OCI-M2 (cell line): ENCODE data around the gene HOMER2.
"Not testable (repeated sequence)": the region's sequence is repeated elsewhere in the genome, so short reads cannot be mapped to it uniquely, and the experiment has no call there.

ENCODE experiments used
- DNase-seq: peaks from one replicate; lab custom pipeline; 2025; ENCODE audit not compliant: unreplicated experiment; lab: John Stamatoyannopoulos, UW

HOMER2 gene

DNA sequence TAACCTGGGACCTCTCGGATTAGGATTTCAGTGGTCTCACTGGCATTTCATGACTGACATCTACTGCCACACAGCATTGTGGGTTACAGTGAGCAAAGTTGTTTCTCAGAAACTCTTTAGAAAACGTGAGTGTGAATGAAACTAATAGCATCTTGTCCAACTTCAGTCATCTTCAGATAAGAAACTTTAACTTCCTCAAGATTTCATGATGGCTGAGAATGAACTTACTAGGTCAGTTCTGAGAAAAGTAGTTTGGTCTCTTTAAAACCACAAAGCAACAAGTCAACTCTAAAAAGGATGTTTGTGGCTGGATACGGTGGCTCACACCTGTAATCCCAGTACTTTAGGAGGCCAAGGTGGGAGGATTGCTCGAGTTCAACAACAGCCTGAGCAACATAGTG, 14.2 kb upstream of the HOMER2 start:
- no peak for DNase-seq

- DNase-seq, result no peak
Observed at GRCh38 chr15:82964890-82965289, 12.4 kb upstream of the HOMER2 start.

GRCh38 chr15:82963471-82964341, 11.2 kb upstream of the HOMER2 start:
- DNase-seq, result no peak

- no peak for DNase-seq
Observed at GRCh38 chr15:82960766-82961165, 8.2 kb upstream of the HOMER2 start.

- DNase-seq, result no peak
Observed at GRCh38 chr15:82959423-82959822, 6.9 kb upstream of the HOMER2 start.

DNA sequence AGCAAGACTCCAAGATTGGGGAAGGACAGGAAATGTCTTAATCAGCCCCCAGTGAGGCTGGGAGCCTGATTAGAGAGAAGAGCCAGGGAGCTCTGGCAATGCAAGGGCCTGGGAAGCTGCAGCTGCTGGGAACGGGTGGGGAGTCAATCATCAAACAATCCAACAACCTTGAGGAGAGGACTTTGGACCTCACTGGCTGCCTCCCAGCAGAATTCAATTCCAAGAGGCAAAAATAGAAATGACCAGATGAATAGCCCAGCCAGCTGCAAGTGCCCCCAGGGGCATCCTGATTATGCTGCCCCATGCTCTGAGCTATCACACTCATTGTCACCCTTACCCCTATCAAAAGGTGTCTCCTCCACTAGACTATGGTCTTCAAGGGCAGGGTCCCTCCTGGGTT, 6.1 kb upstream of the HOMER2 start:
- DNase-seq, result no peak

- DNase-seq, result no peak
Observed at GRCh38 chr15:82951472-82952157, 905 bp downstream of the HOMER2 start.

DNA sequence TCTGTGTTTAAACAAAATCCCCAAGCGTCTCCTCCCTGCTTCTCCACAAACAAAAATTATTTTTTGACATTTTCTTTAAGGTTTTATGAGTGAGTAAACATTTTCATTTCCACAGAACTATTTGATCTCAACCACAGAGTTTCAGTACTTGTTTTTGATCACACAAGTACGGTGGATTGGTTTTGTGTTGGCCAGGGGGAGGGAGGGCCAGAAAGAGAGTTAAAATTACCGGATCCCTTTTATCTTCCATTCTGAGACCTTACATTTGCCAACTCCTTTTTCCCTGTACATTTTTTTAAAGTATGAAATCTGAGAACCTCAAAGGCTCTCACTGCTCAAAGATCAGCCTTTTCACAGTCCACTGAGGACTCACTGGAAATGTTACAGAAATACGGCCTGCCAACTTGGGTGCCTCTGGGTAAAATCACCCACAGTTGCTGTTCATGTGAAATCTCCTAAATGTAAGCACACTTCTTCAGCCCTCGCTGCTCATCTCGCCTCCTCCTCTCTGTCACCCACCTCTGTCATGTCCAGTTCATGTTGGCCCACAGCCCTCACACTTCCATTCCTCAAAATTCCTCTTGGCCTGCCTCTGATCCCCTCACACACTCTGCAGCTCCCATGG, 1.7 kb downstream of the HOMER2 start:
- DNase-seq, result no peak

- DNase-seq, result no peak
Observed at GRCh38 chr15:82950295-82950694, 2.2 kb downstream of the HOMER2 start.

DNA sequence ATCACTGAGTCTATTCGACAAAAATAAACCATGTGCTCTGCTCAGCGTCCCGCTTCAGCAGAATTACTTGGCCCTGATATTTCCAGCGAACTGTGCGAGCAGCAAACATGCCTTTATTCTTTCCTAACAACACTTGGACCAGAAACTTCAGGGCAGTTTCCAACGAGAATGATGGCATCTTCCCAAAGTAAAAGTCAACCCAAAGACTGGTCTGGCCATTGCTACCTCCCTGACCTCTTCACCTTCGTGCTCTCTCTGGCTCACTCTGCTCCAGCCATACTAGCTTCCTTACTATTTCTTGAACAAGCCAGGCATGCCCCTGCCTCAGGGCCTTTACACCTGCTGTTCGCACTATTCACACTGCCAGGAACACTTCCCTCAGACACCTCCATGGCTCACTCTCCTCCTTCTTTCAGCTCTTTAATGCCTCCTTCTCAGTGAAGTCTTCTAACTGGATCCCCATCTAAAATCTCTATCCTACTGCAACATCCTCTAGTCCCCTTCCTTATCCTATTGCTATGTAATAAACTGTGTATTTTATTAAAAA, 6.3 kb downstream of the HOMER2 start:
- DNase-seq, result no peak

DNA sequence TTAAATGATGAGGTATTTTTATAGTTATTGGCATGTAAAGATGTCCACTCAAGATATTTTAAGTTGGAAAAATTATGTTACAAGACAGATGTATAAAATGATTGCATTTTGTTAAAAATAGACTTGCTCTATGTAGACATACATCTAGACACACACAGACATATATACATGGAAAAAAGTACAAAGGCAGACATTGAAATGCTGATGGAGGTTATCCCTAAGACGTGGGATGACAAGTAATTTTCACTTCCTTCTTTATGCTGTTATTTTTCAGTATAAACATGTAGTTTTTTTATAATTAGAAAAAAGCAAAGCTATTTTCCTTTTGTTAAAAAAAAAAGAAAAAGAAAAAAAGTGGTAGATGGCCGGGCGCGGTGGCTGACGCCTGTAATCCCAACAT, 7.2 kb downstream of the HOMER2 start:
- no peak for DNase-seq

GRCh38 chr15:82944821-82945220, 7.7 kb downstream of the HOMER2 start:
- no peak for DNase-seq

DNA sequence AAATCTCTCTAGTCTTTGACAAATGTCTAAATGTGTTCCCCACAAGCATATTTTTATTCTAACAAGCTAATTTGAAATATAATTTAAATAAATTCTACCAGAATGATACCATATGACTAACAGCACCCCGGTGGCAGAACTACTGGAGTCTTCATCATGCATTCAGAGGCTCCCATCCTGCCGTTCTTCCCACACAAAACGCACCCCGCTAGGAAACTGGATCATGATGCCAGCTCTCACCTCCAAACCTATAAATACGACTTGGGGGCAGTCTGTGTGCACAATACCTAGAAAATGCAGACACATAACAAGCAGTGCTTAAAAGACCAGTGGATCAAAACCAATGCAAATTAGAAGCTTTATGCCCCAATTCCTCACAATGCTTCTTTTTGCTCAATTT, 8.5 kb downstream of the HOMER2 start:
- no peak for DNase-seq

DNA sequence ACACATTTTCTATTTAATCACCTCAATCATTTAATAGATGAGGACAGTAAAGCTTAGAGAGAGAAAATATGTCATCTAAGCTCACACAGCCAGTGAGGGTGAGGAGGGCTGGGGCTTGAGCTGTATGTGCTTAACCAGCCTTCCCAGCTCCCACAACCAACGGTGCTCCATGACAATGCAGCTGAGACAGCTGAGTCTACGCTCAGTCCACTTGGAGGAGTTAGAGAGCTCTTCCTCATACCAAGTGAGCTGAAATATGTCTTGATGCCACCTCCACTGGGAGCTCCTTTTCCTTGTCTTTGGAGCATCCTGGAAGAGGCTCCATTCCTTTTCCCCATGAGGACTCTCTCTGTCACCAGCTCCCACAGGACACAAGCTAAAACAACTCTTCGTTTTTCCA, 9.3 kb downstream of the HOMER2 start:
- DNase-seq, result no peak

DNA sequence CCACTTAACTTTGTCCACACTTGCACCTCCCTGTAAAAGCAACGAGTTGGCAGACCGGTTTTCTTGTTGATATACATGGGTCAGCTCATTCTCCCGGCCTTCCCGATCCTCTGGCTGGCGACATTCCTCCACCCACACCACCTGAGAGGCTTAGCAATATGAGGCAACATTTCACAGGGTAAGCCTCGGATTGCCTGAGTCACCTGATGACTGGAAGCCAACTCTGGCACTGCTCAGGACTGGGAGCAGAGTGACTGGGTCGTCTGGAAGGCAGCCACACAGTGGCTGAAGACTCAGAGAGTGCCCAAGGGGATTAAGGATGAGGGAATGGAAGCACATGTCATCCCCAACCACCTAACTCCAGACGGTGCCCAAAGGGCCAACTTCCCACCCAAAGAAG, 9.8 kb downstream of the HOMER2 start:
- no peak for DNase-seq

DNA sequence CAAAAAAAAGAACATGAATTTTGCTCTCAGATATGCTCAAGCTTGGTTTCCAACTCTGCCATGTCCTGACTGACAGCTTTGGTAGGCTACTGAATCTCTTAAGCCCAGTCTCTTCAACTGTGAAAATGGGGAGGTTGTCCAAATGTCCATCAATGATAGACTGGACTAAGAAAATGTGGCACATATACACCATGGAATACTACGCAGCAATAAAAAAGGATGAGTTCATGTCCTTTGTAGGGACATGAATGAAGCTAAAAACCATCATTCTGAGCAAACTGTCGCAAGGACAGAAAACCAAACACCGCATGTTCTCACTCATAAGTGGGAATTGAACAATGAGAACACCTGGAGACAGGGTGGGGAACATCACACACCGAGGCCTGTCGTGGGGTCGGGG, 12.8 kb downstream of the HOMER2 start:
- not testable (repeated sequence) for DNase-seq

GRCh38 chr15:82937712-82938058, 14.8 kb downstream of the HOMER2 start:
- no peak for DNase-seq

DNA sequence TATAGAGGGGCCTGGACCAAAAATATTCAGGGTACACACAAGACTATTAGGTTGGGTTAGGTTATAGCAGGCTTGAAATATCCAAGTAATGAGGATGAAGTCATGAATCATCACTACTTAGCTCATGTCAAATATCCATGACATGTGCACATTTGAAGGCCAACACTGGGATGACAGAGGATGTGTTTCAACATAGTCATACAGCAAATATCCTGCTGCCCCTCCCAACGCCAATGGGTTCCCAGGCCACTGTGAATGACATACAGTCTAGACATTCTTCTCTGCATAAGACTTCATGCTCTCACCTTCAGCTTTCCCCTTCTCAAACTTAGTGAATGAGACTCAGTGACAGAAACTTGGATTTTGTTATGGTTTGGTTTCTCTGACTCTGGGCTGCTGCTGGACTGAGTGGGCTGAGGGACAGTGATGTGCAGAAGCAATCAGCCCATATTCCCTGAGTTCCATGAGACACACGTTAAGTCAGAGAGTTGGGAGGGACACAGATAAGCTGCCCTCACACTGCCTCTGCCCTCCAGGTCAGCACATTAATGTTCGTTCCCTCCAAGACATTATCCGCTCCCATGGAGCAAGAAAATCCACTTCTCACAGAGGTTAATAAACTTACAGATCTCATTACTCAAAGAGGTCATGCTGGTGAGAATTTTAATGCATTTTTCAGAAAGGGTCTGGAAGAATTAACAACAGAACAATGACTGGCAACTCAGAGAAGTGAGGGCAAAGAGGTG, 15.4 kb downstream of the HOMER2 start:
- DNase-seq, result no peak

DNA sequence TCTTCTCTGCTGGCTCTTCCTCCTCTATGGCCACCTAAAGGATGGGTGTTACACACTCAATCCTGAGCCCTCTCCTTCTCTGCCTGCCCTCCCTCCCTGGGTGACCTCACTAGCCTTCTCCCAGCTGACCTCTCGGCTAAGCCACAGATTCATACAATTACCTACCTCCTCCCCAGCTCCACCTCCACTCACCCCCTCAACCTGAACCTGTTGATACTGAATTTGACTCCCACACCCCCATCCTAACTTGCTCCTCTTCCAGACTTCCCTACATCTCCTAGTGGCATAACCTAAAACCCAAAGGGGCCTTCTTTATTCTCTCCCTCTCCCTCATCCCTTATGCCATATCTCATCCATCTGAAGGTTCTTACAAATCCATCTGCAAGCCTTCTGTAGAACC, 17.1 kb downstream of the HOMER2 start:
- DNase-seq, result no peak

GRCh38 chr15:82934100-82934880, 18.2 kb downstream of the HOMER2 start:
- no peak for DNase-seq
